Right renal cortex interstitium (tissue), 3 donors: Measurements from ENCODE around the gene TTC16. TPM values are rescaled to one million over a fixed set of nuclear protein-coding genes. Genes with fewer than 3 reads are reported as not detected.
"Not testable (repeated sequence)": the region's sequence is repeated elsewhere in the genome, so short reads cannot be mapped to it uniquely, and the experiment has no call there.

Source experiments
- DNase-seq, 3 donors: peaks; one replicate each; pipeline ENCODE4 v3.0.0-alpha.2; 2013; ENCODE audit warnings: low read depth in 3 of 3, low spot score in 2 of 3
- polyA plus RNA-seq, 3 donors: library from polyadenylated mRNA; unstranded; fragments of 120-200 nt; gene quantifications; one replicate each; pipeline ENCODE4 v1.2.1, GENCODE V29; 2013; ENCODE audit not compliant: insufficient read length in 3 of 3

The TTC16 gene
- polyA plus RNA-seq, 3 donors = 0.14 to 0.26 (median 0.20) TPM

- no peak for DNase-seq
Observed at GRCh38 chr9:127779136-127779981, 63.5 kb downstream of the TTC16 start.

GRCh38 chr9:127780126-127780885 lies 64.4 kb downstream of the TTC16 start:
- DNase-seq = no peak

- DNase-seq = not testable (repeated sequence)
Observed at GRCh38 chr9:127780909-127781308, 65.0 kb downstream of the TTC16 start.

Other genes with a start within 250 kb of the TTC16 start
- 10 to 100 TPM; 23.4 to 29.9 (median 26.3) TPM for gene STXBP1, start 103.8 kb upstream of the TTC16 start, polyA plus RNA-seq
- gene CFAP157, start 9.1 kb upstream of the TTC16 start, polyA plus RNA-seq = 1 to 10 TPM; 2.7 to 3.3 (median 2.9) TPM
- gene PTRH1, start 416 bp upstream of the TTC16 start, polyA plus RNA-seq = 1 to 10 TPM; 6.6 to 9.6 (median 7.5) TPM
- gene TOR2A, start 19.2 kb downstream of the TTC16 start, polyA plus RNA-seq = 10 to 100 TPM; 12.3 to 15.6 (median 13.4) TPM
- 10 to 100 TPM; 12.1 to 15.1 (median 12.6) TPM for gene SH2D3C, start 62.6 kb downstream of the TTC16 start, polyA plus RNA-seq
- gene CDK9, start 70.0 kb downstream of the TTC16 start, polyA plus RNA-seq = 10 to 100 TPM; 69.3 to 69.7 (median 69.3) TPM
- gene FPGS, start 86.8 kb downstream of the TTC16 start, polyA plus RNA-seq = 10 to 100 TPM; 35.6 to 42.0 (median 39.4) TPM
- gene ENG, start 138.6 kb downstream of the TTC16 start, polyA plus RNA-seq = 10 to 100 TPM; 72.5 to 78.1 (median 74.0) TPM
- gene AK1, start 161.6 kb downstream of the TTC16 start, polyA plus RNA-seq = 10 to 100 TPM; 33.9 to 40.0 (median 36.4) TPM
- gene ST6GALNAC6, start 183.5 kb downstream of the TTC16 start, polyA plus RNA-seq = 10 to 100 TPM; 39.7 to 47.3 (median 43.1) TPM
- gene ST6GALNAC4, start 201.0 kb downstream of the TTC16 start, polyA plus RNA-seq = 10 to 100 TPM; 10.6 to 11.8 (median 11.6) TPM
- 1 to 10 TPM; 1.1 to 1.6 (median 1.1) TPM for gene PIP5KL1, start 214.7 kb downstream of the TTC16 start, polyA plus RNA-seq
- 10 to 100 TPM; 33.3 to 37.4 (median 36.5) TPM for gene DPM2, start 221.8 kb downstream of the TTC16 start, polyA plus RNA-seq